UCSD-AML1 (cell line): Measurements from ENCODE around the gene LAMB3.

ENCODE experiments used
- DNase-seq: peaks from one replicate; lab custom pipeline; 2025; ENCODE audit not compliant: unreplicated experiment; lab: John Stamatoyannopoulos, UW

LAMB3 gene

GRCh38 chr1:209618756-209619420 lies 33.3 kb downstream of the LAMB3 start:
- no peak for DNase-seq

- DNase-seq, result no peak
Observed at GRCh38 chr1:209618291-209618690, 33.9 kb downstream of the LAMB3 start.

GRCh38 chr1:209617755-209618154 lies 34.5 kb downstream of the LAMB3 start:
- DNase-seq, result no peak

GRCh38 chr1:209617047-209617673 lies 35.1 kb downstream of the LAMB3 start:
- no peak for DNase-seq

GRCh38 chr1:209616366-209617046 lies 35.7 kb downstream of the LAMB3 start:
- DNase-seq, result no peak

- no peak for DNase-seq
Observed at GRCh38 chr1:209614906-209615305, 37.3 kb downstream of the LAMB3 start.

- DNase-seq, result no peak
Observed at GRCh38 chr1:209614151-209614420, 38.1 kb downstream of the LAMB3 start.

GRCh38 chr1:209613400-209614150 lies 38.6 kb downstream of the LAMB3 start:
- no peak for DNase-seq

- DNase-seq, result no peak
Observed at GRCh38 chr1:209612646-209613399, 39.4 kb downstream of the LAMB3 start.

GRCh38 chr1:209611771-209612570 lies 40.3 kb downstream of the LAMB3 start:
- DNase-seq, result no peak

- no peak for DNase-seq
Observed at GRCh38 chr1:209610631-209610905, 41.7 kb downstream of the LAMB3 start.

GRCh38 chr1:209609791-209610630 lies 42.2 kb downstream of the LAMB3 start:
- DNase-seq, result no peak

- no peak for DNase-seq
Observed at GRCh38 chr1:209609041-209609790, 43.0 kb downstream of the LAMB3 start.

- DNase-seq, result no peak
Observed at GRCh38 chr1:209607795-209608178, 44.4 kb downstream of the LAMB3 start.

GRCh38 chr1:209607102-209607794 lies 45.0 kb downstream of the LAMB3 start:
- DNase-seq, result no peak

GRCh38 chr1:209603877-209604276 lies 48.3 kb downstream of the LAMB3 start:
- DNase-seq, result no peak

- peak; percentile 18 for DNase-seq
Observed at GRCh38 chr1:209601809-209602657, 50.2 kb downstream of the LAMB3 start.
